Measurements from ENCODE around the gene PTPRM.

- TF ChIP-seq, protein P1, sequence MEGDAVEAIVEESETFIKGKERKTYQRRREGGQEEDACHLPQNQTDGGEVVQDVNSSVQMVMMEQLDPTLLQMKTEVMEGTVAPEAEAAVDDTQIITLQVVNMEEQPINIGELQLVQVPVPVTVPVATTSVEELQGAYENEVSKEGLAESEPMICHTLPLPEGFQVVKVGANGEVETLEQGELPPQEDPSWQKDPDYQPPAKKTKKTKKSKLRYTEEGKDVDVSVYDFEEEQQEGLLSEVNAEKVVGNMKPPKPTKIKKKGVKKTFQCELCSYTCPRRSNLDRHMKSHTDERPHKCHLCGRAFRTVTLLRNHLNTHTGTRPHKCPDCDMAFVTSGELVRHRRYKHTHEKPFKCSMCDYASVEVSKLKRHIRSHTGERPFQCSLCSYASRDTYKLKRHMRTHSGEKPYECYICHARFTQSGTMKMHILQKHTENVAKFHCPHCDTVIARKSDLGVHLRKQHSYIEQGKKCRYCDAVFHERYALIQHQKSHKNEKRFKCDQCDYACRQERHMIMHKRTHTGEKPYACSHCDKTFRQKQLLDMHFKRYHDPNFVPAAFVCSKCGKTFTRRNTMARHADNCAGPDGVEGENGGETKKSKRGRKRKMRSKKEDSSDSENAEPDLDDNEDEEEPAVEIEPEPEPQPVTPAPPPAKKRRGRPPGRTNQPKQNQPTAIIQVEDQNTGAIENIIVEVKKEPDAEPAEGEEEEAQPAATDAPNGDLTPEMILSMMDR (IDR thresholded peaks at IDR 0.05; ENCODE audit: control extremely low read depth in 1 of 3, insufficient read depth in 1 of 3, low read depth in 1 of 3, low read length in 3 of 3) = no peak
- TF ChIP-seq RXRA (IDR thresholded peaks at IDR 0.05; ENCODE audit: insufficient read depth, low read depth, low read length) = no peak
- TF ChIP-seq RBBP5 (IDR thresholded peaks at IDR 0.05; ENCODE audit: borderline replicate concordance, low read depth, low read length) = no peak
- TF ChIP-seq POLR2A (IDR thresholded peaks at IDR 0.05; ENCODE audit: control extremely low read depth in 1 of 2, low read depth in 2 of 2, low read length in 2 of 2) = no peak
- TF ChIP-seq EZH2 (IDR thresholded peaks at IDR 0.05; ENCODE audit: low read depth, low read length, severe bottlenecking) = no peak
- no peak for TF ChIP-seq RAD21 (IDR thresholded peaks at IDR 0.05 in 1 of 2, conservative IDR thresholded peaks at IDR 0.05 in 1 of 2; ENCODE audit: low read depth in 2 of 2, low read length in 2 of 2)
- no peak for TF ChIP-seq JUND (IDR thresholded peaks at IDR 0.05; ENCODE audit: low read length)
- TF ChIP-seq HDAC6 (IDR thresholded peaks at IDR 0.05; ENCODE audit: low read depth, low read length) = no peak
Observed at GRCh38 chr18:7733642-7734041, 166.5 kb downstream of the PTPRM start.
